Testis (tissue), 3 donors: ENCODE results near the gene PPARA. TPM values are rescaled to one million over a fixed set of nuclear protein-coding genes. Genes with fewer than 3 reads are reported as not detected.

Experiments used
- DNase-seq: peaks from one replicate; pipeline ENCODE4 v3.0.0-alpha.2; 2019
- H3K27ac ChIP-seq, 2 donors: fragments of 200-600 bp; sonication (generic); one replicate each; pipeline ENCODE4 v1.5.1; 2019
- H3K27me3 ChIP-seq: fragments of 200-600 bp; sonication (generic); one replicate; pipeline ENCODE4 v1.5.1; 2019
- H3K36me3 ChIP-seq: fragments of 200-600 bp; sonication (generic); one replicate; pipeline ENCODE4 v1.5.1; 2017; ENCODE audit warnings: low read depth; ENCODE audit errors: missing control alignments
- H3K4me1 ChIP-seq: fragments of 200-600 bp; sonication (generic); one replicate; pipeline ENCODE4 v1.5.1; 2019
- H3K4me3 ChIP-seq, 2 donors: fragments of 200-600 bp; sonication (generic); one replicate each; pipeline ENCODE4 v1.5.1; 2017 to 2019
- H3K9me3 ChIP-seq: fragments of 200-600 bp; sonication (generic); one replicate; pipeline ENCODE4 v1.5.1; 2017
- POLR2A ChIP-seq: fragments of 450-650 bp; IDR thresholded peaks from one replicate; pipeline ENCODE4 v1.6.1; 2017; ENCODE audit warnings: antibody characterized with exemption, mild to moderate bottlenecking, moderate library complexity
- WGBS, 2 donors: methylation state at CpG; one replicate each; pipeline ENCODE4 v1.1.5; 2018; 5-methylcytosine and 5-hydroxymethylcytosine counted together
- intact Hi-C: fragments of 100-400 bp; cut with DNase I; formaldehyde crosslinking; loops from one replicate; pipeline ENCODE4 v1.15.1; 2023; ENCODE audit warnings: low total_unique reads
- polyA plus RNA-seq: library from polyadenylated mRNA; stranded (reverse); fragments of 350-450 nt; fragmentation: Illumina TruSeq; extraction: RNeasy Lipid Tissue Mini Kit (QIAGEN cat#74804); gene quantifications from one replicate; pipeline ENCODE4 v1.2.3, GENCODE V29; 2014; ENCODE audit warnings: low read depth, low replicate concordance; ENCODE audit not compliant: insufficient read depth
- total RNA-seq, 2 donors: library from RNA; depleted of rRNA; stranded (reverse); fragments of >200 nt; gene quantifications; one replicate each; pipeline ENCODE4 v1.2.3, GENCODE V29; 2016
- TF ChIP-seq, protein P1 (sequence below), 3 experiments: fragments of 450-650 bp in 2 of 3; fragments of 200-600 bp in 1 of 3; sonication (generic) in 1 of 3; IDR thresholded peaks; one replicate each; pipeline ENCODE4 v1.5.1; 2016 to 2019; ENCODE audit warnings: antibody characterized with exemption in 3 of 3, mild to moderate bottlenecking in 2 of 3, moderate library complexity in 1 of 3

The PPARA gene
- total and polyA plus RNA-seq, 3 donors from 2014 or later = 4.8 to 19.9 (median 18.1) TPM

DNA sequence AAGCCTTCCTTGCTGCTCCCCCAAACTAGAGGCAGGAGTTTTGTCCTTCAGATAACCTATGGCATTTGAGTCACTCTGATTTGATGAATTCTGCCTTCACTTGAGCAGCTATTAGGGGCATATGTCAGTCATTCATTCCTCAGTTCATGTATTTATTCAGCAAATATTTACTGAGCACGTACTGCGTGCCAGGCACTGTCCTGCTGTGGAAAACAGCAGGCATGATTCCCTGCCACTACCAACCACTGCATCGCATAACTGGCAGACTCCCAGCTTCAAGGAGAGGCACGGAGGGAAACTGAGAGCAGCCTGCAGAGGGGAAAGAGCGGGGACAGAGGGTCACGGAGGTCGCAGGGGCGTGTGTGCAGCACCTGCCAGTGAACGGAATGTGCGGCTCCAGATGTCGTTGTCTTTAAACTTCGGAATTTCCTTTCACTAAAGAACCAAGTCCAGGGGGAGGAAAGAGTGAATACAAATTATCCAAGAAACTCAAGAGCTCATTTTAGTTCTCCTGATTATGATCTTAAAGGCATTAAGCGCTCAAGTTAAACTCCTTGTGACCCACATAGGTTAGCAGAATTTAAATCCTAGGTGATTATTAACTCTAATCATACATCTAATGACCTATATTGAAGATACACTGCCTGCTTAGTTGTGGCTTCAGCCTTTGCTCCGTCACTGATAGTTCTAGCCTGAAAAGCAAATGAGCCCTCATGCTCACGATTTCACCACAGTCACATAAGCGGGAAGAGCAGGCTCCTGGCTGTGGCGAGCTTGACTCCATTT lies 12.6 kb downstream of the PPARA start:
- intact Hi-C loops = no loop called here
- Histone ChIP-seq H3K4me1 (no peaks in the 10 kb centered on the region), H3K27me3 (no peaks in the 10 kb centered on the region), H3K27ac (no peak overlapping the region), H3K9me3 (no peaks in the 10 kb centered on the region), H3K36me3 (no peaks in the 10 kb centered on the region), H3K4me3 (no peak overlapping the region)
- WGBS, 2 donors = 83 to 90% methylated on average over 16 to 17 of the region's 17 CpGs
- TF ChIP-seq, protein P1, sequence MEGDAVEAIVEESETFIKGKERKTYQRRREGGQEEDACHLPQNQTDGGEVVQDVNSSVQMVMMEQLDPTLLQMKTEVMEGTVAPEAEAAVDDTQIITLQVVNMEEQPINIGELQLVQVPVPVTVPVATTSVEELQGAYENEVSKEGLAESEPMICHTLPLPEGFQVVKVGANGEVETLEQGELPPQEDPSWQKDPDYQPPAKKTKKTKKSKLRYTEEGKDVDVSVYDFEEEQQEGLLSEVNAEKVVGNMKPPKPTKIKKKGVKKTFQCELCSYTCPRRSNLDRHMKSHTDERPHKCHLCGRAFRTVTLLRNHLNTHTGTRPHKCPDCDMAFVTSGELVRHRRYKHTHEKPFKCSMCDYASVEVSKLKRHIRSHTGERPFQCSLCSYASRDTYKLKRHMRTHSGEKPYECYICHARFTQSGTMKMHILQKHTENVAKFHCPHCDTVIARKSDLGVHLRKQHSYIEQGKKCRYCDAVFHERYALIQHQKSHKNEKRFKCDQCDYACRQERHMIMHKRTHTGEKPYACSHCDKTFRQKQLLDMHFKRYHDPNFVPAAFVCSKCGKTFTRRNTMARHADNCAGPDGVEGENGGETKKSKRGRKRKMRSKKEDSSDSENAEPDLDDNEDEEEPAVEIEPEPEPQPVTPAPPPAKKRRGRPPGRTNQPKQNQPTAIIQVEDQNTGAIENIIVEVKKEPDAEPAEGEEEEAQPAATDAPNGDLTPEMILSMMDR (IDR thresholded peaks at IDR 0.05) = no peak
- TF ChIP-seq POLR2A = no peak
- no peak for DNase-seq

DNA sequence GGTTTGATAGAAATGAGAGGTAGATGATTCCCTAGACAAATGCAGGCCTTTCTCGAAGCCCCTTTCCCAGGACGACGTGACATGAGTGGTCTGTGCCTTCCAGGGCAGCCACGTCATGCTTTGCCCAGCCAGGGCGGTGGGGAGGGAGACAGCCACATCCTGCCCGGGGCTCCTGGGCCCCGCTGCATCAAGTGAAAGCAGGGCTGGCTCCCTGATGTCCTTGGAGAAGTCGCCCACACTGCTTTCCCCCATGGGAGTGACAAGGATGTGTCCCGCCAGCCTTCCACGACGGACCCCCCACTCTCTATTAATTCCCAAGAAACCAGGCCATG lies 13.2 kb downstream of the PPARA start:
- DNase-seq = no peak
- H3K4me3 ChIP-seq = no peak overlapping the region
- no peak for TF ChIP-seq POLR2A
- TF ChIP-seq, protein P1 (IDR thresholded peaks at IDR 0.05) = no peak
- no peaks in the 10 kb centered on the region for H3K27me3 ChIP-seq
- H3K9me3 ChIP-seq = no peaks in the 10 kb centered on the region
- no peak overlapping the region for H3K27ac ChIP-seq
- H3K4me1 ChIP-seq = no peaks in the 10 kb centered on the region
- intact Hi-C loops = no loop called here
- 89 to 100% methylated on average over 3 to 11 of the region's 11 CpGs for WGBS, 2 donors
- no peaks in the 10 kb centered on the region for H3K36me3 ChIP-seq

DNA sequence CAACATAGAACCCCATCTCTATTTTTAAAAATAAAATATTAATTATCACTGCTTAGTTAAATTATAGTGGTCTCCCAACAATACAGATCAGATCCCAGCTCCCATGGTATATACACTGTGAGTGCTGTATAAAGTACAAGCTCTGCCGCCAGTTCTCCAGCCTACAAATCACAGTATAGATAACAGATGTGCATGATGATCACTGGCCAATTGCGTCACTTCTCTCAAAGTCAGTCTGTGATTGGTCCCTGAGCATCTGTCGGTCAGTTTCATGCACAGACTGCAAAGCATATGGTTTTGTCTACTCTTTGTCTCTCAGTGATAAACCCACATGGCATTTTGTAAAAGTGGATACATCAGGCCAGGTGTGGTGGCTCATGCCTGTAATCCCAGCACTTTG lies 15.7 kb downstream of the PPARA start:
- no peak for TF ChIP-seq POLR2A
- TF ChIP-seq, protein P1 (IDR thresholded peaks at IDR 0.05) = no peak
- peak; percentile 54 for DNase-seq
- no peaks in the 10 kb centered on the region for H3K27me3 ChIP-seq
- H3K36me3 ChIP-seq = no peaks in the 10 kb centered on the region
- H3K9me3 ChIP-seq = no peaks in the 10 kb centered on the region
- intact Hi-C loops = no loop called here
- no peaks in the 10 kb centered on the region for H3K4me1 ChIP-seq
- no peak overlapping the region for H3K4me3 ChIP-seq
- no peak overlapping the region for H3K27ac ChIP-seq
- 70 to 80% methylated on average over 3 of the region's 3 CpGs for WGBS, 2 donors

DNA sequence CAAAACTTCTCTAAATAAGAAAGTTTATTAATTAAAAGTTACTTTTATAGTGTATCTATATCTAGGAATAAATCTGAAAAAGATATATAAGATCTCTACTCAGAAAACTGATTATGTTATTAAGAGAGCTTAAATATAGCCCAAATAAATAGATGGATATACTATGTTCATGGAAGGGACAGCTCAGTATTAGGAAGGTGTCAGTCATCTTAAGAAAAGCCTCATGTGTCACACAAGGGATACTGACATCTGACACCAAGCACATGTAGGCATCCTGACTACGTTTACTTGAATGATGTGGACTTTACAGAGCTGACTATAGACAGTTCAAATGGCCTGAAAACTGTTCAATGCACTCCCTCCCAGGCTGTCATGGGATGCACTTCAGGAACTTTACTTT lies 19.3 kb downstream of the PPARA start:
- no peaks in the 10 kb centered on the region for H3K36me3 ChIP-seq
- no peak overlapping the region for H3K27ac ChIP-seq
- H3K4me1 ChIP-seq = peaks cover 10% of the 10 kb centered on the region
- WGBS, 2 donors = 73 to 90% methylated on average over 1 of the region's 1 CpG
- H3K27me3 ChIP-seq = no peaks in the 10 kb centered on the region
- DNase-seq = no peak
- intact Hi-C loops = no loop called here
- TF ChIP-seq POLR2A = no peak
- TF ChIP-seq, protein P1 (IDR thresholded peaks at IDR 0.05) = no peak
- no peaks in the 10 kb centered on the region for H3K9me3 ChIP-seq
- no peak overlapping the region for H3K4me3 ChIP-seq

DNA sequence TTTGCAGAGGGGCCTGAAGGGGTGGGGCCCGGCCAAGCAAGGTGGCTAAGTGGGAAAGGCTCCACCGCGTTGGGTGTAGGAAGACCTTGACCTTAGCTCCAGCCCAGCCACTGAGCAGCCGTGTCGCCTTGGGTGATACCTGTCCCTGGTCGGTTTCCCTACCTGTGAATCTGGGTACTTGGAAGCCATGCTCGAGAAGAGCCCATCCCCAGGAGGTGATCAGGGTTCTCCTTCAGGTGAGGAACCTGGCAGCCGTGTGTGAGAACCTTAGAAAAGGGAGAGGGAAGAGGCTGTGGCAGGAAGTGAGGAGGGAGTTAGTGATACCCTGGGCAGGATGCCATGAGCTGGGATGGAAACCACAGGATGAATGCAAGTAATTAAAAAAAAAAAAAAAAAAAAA lies 21.6 kb downstream of the PPARA start:
- Histone ChIP-seq H3K4me3 (no peak overlapping the region), H3K36me3 (no peaks in the 10 kb centered on the region), H3K4me1 (peaks cover 10% of the 10 kb centered on the region), H3K27me3 (no peaks in the 10 kb centered on the region), H3K9me3 (no peaks in the 10 kb centered on the region), H3K27ac (peak overlapping the region; percentile 67 to 84)
- WGBS, 2 donors = 71 to 87% methylated on average over 8 of the region's 8 CpGs
- DNase-seq = peak; percentile 49
- TF ChIP-seq, protein P1 (IDR thresholded peaks at IDR 0.05) = no peak
- TF ChIP-seq POLR2A = no peak
- intact Hi-C loops = no loop called here
